BLaER1 (cell line): Measurements from ENCODE around the gene THEM5.
"Not testable (repeated sequence)": the region's sequence is repeated elsewhere in the genome, so short reads cannot be mapped to it uniquely, and the experiment has no call there.

Experiments
- H3K27ac ChIP-seq: shearing (Covaris generic); formaldehyde crosslinking; 2 replicates; pipeline ENCODE4 v1.8.1; 2022
- H3K27me3 ChIP-seq: shearing (Covaris generic); formaldehyde crosslinking; 2 replicates; pipeline ENCODE4 v1.8.1; 2022
- H3K36me3 ChIP-seq: shearing (Covaris generic); formaldehyde crosslinking; 2 replicates; pipeline ENCODE4 v1.8.1; 2022
- H3K4me1 ChIP-seq: shearing (Covaris generic); formaldehyde crosslinking; 2 replicates; pipeline ENCODE4 v1.8.1; 2022
- H3K4me2 ChIP-seq: shearing (Covaris generic); formaldehyde crosslinking; 2 replicates; pipeline ENCODE4 v1.8.1; 2022
- H3K4me3 ChIP-seq: shearing (Covaris generic); formaldehyde crosslinking; 2 replicates; pipeline ENCODE4 v1.8.1; 2022
- H3K9ac ChIP-seq: shearing (Covaris generic); formaldehyde crosslinking; 2 replicates; pipeline ENCODE4 v1.8.1; 2022
- H3K9me3 ChIP-seq: shearing (Covaris generic); formaldehyde crosslinking; 2 replicates; pipeline ENCODE4 v1.8.1; 2022
- H4K20me1 ChIP-seq: shearing (Covaris generic); formaldehyde crosslinking; 2 replicates; pipeline ENCODE4 v1.8.1; 2022
- Cebpa-rat ChIP-seq: shearing (Covaris generic); IDR thresholded peaks from 2 replicates; pipeline ENCODE4 v1.8.1; 2022

THEM5 gene, protein sequence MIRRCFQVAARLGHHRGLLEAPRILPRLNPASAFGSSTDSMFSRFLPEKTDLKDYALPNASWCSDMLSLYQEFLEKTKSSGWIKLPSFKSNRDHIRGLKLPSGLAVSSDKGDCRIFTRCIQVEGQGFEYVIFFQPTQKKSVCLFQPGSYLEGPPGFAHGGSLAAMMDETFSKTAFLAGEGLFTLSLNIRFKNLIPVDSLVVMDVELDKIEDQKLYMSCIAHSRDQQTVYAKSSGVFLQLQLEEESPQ

DNA sequence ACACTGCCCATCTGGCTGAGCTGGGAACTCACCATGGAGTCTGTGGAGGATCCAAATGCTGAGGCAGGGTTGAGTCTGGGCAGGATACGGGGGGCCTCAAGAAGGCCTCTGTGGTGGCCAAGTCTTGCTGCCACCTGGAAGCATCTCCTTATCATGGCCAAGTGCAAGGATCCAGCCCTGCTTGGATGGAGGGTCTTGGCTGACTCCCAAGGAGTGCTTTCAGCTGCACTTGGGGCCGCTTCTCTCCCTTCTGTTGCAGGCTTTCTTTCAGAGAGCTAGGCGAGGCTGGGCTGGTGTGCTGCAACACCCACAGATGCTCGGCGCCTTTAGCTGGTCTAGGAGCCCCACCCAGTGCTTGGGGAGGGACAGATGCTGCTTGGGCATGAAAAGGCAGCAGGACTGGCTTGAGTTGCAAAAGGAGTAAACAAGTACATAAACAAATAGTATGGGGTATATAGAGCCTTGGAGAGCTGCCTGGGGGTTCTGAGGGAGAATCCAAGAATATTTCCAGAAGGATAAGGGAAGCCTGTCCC is at the start of gene THEM5:
THEM5 (minus strand) TSS at position 302 of the 533 bp plus-strand sequence; CDS start at position 155, 147 bp downstream.
- Histone ChIP-seq H3K36me3 (no peaks in the 10 kb centered on the region), H3K9me3 (no peaks in the 10 kb centered on the region), H3K4me3 (no peak within 1 kb of the TSS), H3K9ac (no peak within 1 kb of the TSS), H3K27ac (no peak within 1 kb of the TSS), H3K4me1 (peaks cover 9% of the 10 kb centered on the region), H3K4me2 (no peak within 1 kb of the TSS), H4K20me1 (no peaks in the 10 kb centered on the region), H3K27me3 (no peaks in the 10 kb centered on the region)
- no peak for TF ChIP-seq Cebpa-rat

DNA sequence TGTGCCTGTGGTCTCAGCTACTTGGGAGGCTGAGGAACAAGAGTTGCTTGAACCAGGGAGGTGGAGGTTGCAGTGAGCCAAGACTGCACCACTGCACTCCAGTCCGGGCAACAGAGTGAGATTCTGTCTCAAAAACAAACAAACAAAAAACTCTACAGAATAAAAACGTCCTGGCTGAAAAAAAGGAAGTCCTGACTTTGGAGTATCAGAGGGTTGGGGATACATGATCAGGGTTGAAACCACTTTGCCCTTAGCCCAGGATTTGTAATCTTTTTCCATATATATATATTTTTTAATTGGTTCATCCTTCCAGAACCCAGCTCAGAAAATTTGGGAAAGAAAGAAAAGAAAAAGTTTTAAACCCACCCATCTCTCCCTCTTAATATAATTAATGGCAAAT is 49.3 kb upstream of the THEM5 start:
- no peak overlapping the region for H3K9ac ChIP-seq
- no peaks in the 10 kb centered on the region for H4K20me1 ChIP-seq
- H3K36me3 ChIP-seq = no peaks in the 10 kb centered on the region
- no peak overlapping the region for H3K4me2 ChIP-seq
- H3K4me3 ChIP-seq = no peak overlapping the region
- TF ChIP-seq Cebpa-rat = no peak
- no peak overlapping the region for H3K27ac ChIP-seq
- H3K4me1 ChIP-seq = no peaks in the 10 kb centered on the region
- peaks cover 78% of the 10 kb centered on the region for H3K9me3 ChIP-seq
- H3K27me3 ChIP-seq = no peaks in the 10 kb centered on the region

DNA sequence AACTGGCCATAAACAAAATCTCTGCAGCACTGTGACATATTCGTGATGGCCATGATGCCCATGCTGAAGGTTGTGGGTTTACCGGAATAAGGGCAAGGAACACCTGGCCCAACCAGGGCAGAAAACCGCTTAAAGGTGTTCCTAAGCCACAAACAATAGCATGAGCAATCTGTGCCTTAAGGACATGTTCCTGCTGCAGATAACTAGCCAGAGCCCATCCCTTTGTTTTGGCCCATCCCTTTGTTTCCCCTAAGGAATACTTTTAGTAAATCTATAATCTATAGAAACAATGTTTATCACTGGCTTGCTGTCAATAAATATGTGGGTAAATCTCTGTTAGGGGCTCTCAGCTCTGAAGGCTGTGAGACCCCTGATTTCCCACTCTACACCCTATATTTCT is 47.3 kb upstream of the THEM5 start:
- not testable (repeated sequence) for H3K27ac ChIP-seq, H4K20me1 ChIP-seq, H3K27me3 ChIP-seq, H3K4me3 ChIP-seq, H3K4me2 ChIP-seq, H3K36me3 ChIP-seq, H3K9ac ChIP-seq, H3K4me1 ChIP-seq
- peaks cover 58% of the 10 kb centered on the region for H3K9me3 ChIP-seq

DNA sequence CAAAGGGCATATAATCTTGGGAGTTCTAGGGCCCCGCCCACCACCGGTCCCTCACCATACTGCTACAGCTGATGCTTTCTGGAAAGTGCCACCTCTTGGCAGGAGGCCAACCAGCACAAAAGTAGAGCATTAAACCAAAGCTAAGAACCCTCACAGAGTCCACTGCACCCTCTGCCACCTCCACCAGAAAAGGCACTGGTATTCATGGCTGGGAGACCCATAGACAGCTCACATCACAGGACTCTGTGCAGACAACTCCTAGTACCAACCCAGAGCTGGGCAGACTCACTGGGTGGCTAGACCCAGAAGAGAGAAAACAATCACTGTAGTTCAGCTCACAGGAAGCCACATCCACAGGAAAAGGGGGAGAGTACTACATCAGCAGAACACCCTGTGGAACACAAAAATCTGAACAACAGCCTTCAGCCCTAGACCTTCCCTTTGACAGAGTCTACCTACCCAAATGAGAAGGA is 45.0 kb upstream of the THEM5 start:
- Histone ChIP-seq H3K27me3 (no peaks in the 10 kb centered on the region), H3K36me3 (no peaks in the 10 kb centered on the region), H3K9ac (no peak overlapping the region), H3K4me1 (no peaks in the 10 kb centered on the region), H3K9me3 (peaks cover 48% of the 10 kb centered on the region), H3K4me2 (no peak overlapping the region), H4K20me1 (no peaks in the 10 kb centered on the region), H3K4me3 (no peak overlapping the region), H3K27ac (no peak overlapping the region)
- no peak for TF ChIP-seq Cebpa-rat

DNA sequence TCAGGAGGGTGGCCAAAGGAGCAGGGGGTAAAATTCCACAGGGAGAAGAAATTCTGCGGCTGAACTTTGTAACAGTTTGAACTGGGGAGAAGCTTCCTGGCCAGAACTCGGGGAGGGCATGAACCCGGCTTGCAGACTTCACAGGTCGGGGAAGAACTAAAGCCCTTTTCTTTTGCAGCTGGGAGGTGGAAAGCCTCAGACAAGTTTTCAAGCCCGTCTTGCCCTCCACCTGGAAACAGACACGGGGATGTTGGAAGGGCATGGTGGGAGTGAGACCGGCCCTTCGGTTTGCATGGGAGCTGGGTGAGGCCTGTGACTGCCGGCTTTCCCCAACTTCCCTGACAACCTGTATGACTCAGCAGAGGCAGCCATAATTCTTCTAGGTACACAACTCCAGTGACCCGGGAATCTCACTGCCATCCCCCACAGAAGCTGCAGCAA is 44.5 kb upstream of the THEM5 start:
- Histone ChIP-seq H3K36me3 (no peaks in the 10 kb centered on the region), H4K20me1 (no peaks in the 10 kb centered on the region), H3K4me3 (no peak overlapping the region), H3K27ac (no peak overlapping the region), H3K4me2 (no peak overlapping the region), H3K4me1 (no peaks in the 10 kb centered on the region), H3K27me3 (no peaks in the 10 kb centered on the region), H3K9me3 (peaks cover 48% of the 10 kb centered on the region), H3K9ac (no peak overlapping the region)
- TF ChIP-seq Cebpa-rat = no peak

DNA sequence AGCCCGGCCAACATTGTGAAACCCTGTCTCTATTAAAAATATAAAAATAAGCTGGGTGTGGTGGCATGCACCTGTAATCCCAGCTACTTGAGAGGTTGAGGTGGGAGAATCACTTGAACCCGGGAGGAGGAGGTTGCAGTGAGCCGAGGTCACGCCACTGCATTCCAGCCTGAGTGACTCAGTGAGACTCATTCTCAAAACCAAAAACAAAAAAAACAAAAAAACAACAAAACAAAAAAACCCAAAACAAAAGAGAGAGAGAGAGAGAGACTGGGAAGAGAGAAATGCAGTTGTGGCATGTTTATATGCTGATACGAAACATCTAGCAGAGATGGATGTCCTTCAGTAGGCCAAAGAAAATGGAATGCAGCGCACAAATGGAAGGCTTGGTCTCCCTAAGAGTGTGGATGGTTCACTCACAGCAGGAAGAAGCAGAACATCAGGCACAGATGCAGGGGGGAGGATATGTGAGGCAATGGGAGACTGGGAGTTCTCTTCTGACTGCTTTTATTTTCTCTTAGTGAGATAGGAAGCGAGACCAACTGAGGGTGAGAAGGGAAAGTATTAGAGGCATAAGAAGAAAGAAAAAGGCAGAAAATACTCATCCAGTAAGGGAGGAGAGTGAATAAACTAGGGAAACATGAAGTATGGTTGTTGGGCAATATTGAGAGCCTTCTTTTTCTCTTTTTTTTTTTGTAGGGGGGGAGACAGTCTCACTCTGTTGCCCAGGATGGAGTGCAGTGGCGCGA is 39.8 kb upstream of the THEM5 start:
- H3K27ac ChIP-seq = no peak overlapping the region
- no peaks in the 10 kb centered on the region for H4K20me1 ChIP-seq
- TF ChIP-seq Cebpa-rat = no peak
- H3K27me3 ChIP-seq = no peaks in the 10 kb centered on the region
- H3K4me1 ChIP-seq = no peaks in the 10 kb centered on the region
- H3K4me3 ChIP-seq = no peak overlapping the region
- peaks cover 4% of the 10 kb centered on the region for H3K9me3 ChIP-seq
- H3K4me2 ChIP-seq = no peak overlapping the region
- H3K9ac ChIP-seq = no peak overlapping the region
- no peaks in the 10 kb centered on the region for H3K36me3 ChIP-seq

DNA sequence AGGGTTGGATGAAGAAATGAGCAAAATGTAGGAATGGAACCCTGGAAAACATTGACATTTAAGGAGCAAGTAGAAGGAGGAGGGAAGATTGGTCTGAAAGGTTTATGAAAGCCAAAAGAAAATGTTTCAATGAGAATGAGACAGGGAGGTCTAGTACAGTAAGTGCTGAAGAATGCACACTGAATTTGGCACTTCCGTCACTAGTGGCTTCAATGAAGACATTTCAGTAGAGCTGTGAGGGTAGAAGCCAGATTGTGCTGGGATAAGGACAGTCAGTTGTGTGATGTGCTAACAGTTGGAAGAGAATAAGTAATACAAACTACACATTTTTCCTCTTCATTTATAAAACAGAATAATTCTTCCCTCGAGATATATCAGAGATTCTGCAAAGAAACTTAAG is 38.7 kb upstream of the THEM5 start:
- Histone ChIP-seq H3K9ac (no peak overlapping the region), H4K20me1 (no peaks in the 10 kb centered on the region), H3K4me2 (no peak overlapping the region), H3K27me3 (no peaks in the 10 kb centered on the region), H3K4me3 (no peak overlapping the region), H3K4me1 (no peaks in the 10 kb centered on the region), H3K9me3 (no peaks in the 10 kb centered on the region; the same call in 1 of the 2 replicates), H3K36me3 (no peaks in the 10 kb centered on the region), H3K27ac (no peak overlapping the region)
- no peak for TF ChIP-seq Cebpa-rat

DNA sequence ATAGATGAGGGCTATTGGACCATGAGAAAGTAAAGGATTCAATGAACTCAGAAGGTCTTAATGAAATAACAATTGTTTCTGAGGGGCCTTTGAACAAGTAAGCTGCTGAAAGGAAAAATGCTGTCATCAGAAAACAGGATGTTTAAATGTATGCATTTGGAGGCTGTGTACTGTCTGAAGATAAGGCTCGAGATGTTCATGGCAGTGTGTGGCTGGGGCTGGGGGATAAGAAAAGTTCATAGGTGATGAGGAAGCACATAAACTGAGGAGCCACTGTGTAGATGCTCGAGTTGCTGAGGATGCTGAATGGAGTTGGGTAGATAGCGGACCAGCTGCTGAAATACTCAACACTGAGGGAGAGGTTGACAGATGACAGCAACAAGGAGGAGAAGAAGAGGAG is 38.0 kb upstream of the THEM5 start:
- Histone ChIP-seq H3K9me3 (peaks cover 4% of the 10 kb centered on the region; the same call in 1 of the 2 replicates), H3K36me3 (no peaks in the 10 kb centered on the region), H3K4me2 (no peak overlapping the region), H3K9ac (no peak overlapping the region), H3K4me3 (no peak overlapping the region), H4K20me1 (no peaks in the 10 kb centered on the region), H3K27ac (no peak overlapping the region), H3K4me1 (no peaks in the 10 kb centered on the region), H3K27me3 (no peaks in the 10 kb centered on the region)
- TF ChIP-seq Cebpa-rat = no peak

DNA sequence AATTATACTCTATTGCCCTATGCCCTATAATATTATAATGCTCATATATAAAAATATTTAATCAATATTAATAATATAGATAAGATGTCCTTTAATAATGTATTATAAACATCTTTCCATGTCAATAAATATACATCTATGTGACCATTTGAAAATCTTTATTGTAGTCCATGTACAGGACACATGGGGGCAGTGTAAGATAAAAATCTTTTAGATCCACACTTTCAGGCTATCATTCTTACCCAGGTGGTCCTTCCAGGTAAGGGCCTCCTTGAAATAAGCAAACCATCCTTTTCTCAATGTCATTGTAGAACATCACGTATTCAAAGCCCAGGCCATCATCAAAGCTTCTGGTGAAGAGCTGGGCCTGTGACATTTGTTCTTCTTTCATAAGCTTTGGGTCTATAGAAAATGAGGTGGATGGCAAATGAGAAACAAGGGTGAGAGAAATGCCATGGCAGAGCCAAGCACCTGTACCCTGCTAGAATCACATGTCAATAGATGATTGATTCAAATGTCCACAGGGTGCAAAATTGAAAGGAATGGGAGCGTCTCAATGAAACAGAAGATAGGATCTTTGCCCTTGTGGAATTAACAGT is 35.6 kb upstream of the THEM5 start:
- Histone ChIP-seq H3K36me3 (no peaks in the 10 kb centered on the region), H3K9me3 (peaks cover 4% of the 10 kb centered on the region; the same call in 1 of the 2 replicates), H3K27ac (no peak overlapping the region), H3K4me3 (no peak overlapping the region), H3K4me2 (no peak overlapping the region), H3K4me1 (no peaks in the 10 kb centered on the region), H3K27me3 (no peaks in the 10 kb centered on the region), H3K9ac (no peak overlapping the region), H4K20me1 (no peaks in the 10 kb centered on the region)
- no peak for TF ChIP-seq Cebpa-rat

DNA sequence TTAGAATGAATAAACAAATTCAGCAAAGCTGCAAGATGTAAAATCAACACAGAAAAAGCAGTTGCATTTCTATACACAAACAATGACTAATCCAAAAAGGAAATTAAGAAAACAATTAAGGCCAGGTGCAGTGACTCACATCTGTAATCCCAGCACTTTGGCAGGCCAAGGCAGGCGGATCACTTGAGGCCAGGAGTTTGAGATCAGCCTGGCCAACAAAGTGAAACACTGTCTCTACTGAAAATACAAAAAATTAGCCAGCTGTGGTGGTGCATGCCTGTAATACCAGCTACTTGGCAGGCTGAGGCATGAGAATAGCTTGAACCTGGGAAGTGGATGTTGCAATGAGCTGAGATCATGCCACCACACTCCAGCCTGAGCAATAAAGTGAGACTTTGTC is 33.5 kb upstream of the THEM5 start:
- H3K4me2 ChIP-seq = no peak overlapping the region
- no peak for TF ChIP-seq Cebpa-rat
- H3K4me1 ChIP-seq = no peaks in the 10 kb centered on the region
- H3K36me3 ChIP-seq = no peaks in the 10 kb centered on the region
- H4K20me1 ChIP-seq = no peaks in the 10 kb centered on the region
- H3K9ac ChIP-seq = no peak overlapping the region
- no peaks in the 10 kb centered on the region for H3K27me3 ChIP-seq
- H3K4me3 ChIP-seq = no peak overlapping the region
- H3K9me3 ChIP-seq = peaks cover 4% of the 10 kb centered on the region; the same call in 1 of the 2 replicates
- no peak overlapping the region for H3K27ac ChIP-seq
